ENCODE measurements around the gene HMG20A. TPM values are rescaled to one million over a fixed set of nuclear protein-coding genes. Genes with fewer than 3 reads are reported as not detected.

Gene HMG20A
- total and polyA plus RNA-seq, 9 of the 15 experiments (the other 6 are each of a cell fraction or from before 2014, with no cell fraction given): 25.0 to 68.1 (median 38.9) TPM

GRCh38 chr15:77420610-77421369 is at the start of gene HMG20A (continued):
- TF ChIP-seq ZBTB40 (IDR thresholded peaks at IDR 0.05) (peak; percentile 92), ZBTB40 (CRISPR knock-in tag; IDR thresholded peaks at IDR 0.05) (no peak), PRDM10 (IDR thresholded peaks at IDR 0.05; ENCODE audit: partially characterized antibody) (peak; percentile 80), PTBP1 (IDR thresholded peaks at IDR 0.05; ENCODE audit: low read depth, low read length) (no peak), HNRNPL (IDR thresholded peaks at IDR 0.05; ENCODE audit: low read depth, low read length) (no peak), CBFB (CRISPR knock-in tag; IDR thresholded peaks at IDR 0.05) (no peak), CTBP1 (IDR thresholded peaks at IDR 0.05; ENCODE audit: borderline replicate concordance) (no peak), TCF7 (IDR thresholded peaks at IDR 0.05; ENCODE audit: borderline replicate concordance) (no peak), THAP12 (CRISPR knock-in tag; IDR thresholded peaks at IDR 0.05) (no peak), ELF1 (tag; IDR thresholded peaks at IDR 0.05) (peak; percentile 74), SMARCE1 (IDR thresholded peaks at IDR 0.05) (no peak; the same call in 1 of the 2 replicates), GTF2B (IDR thresholded peaks at IDR 0.05; ENCODE audit: extremely low read depth, insufficient read length) (no peak)
